H9 (cell line): ENCODE results near the gene CKM. TPM values are rescaled to one million over a fixed set of nuclear protein-coding genes. Genes with fewer than 3 reads are reported as not detected.

Experiments
- DNase-seq: peaks from one replicate; pipeline ENCODE4 v3.0.0-alpha.2; 2017
- H2AFZ ChIP-seq: one replicate; pipeline ENCODE4 v1.6.1; 2013; ENCODE audit warnings: mild to moderate bottlenecking, low read length, control low read depth, moderate library complexity
- H2AK5ac ChIP-seq: 2 replicates; pipeline ENCODE4 v1.6.1; 2013; ENCODE audit warnings: low read length, control low read depth, mixed read lengths; ENCODE audit not compliant: insufficient read length
- H2BK120ac ChIP-seq: one replicate; pipeline ENCODE4 v1.6.1; 2013; ENCODE audit warnings: low read depth, mild to moderate bottlenecking, low read length, control low read depth, inconsistent platforms; ENCODE audit not compliant: poor library complexity, severe bottlenecking
- H2BK12ac ChIP-seq: 2 replicates; pipeline ENCODE4 v1.6.1; 2013; ENCODE audit warnings: low read length, control low read depth, mixed read lengths, low read depth; ENCODE audit not compliant: insufficient read length
- H2BK15ac ChIP-seq: 2 replicates; pipeline ENCODE4 v1.6.1; 2013; ENCODE audit warnings: low read depth, low read length, control low read depth
- H2BK20ac ChIP-seq: one replicate; pipeline ENCODE4 v1.6.1; 2013; ENCODE audit warnings: low read depth, mild to moderate bottlenecking, low read length, control low read depth, inconsistent platforms; ENCODE audit not compliant: poor library complexity, severe bottlenecking
- H2BK5ac ChIP-seq: 2 replicates; pipeline ENCODE4 v1.6.1; 2013; ENCODE audit warnings: low read length, control low read depth, mixed read lengths; ENCODE audit not compliant: insufficient read length
- H3K14ac ChIP-seq: 2 replicates; pipeline ENCODE4 v1.6.1; 2013; ENCODE audit warnings: low read length, control low read depth; ENCODE audit not compliant: insufficient read depth
- H3K18ac ChIP-seq: 2 replicates; pipeline ENCODE4 v1.6.1; 2013; ENCODE audit warnings: low read depth, mild to moderate bottlenecking, mixed read lengths, low read length, control low read depth; ENCODE audit not compliant: insufficient read length
- H3K23ac ChIP-seq: 2 replicates; pipeline ENCODE4 v1.6.1; 2013; ENCODE audit warnings: low read length, control low read depth, mixed read lengths, low read depth; ENCODE audit not compliant: insufficient read length
- H3K23me2 ChIP-seq: 2 replicates; pipeline ENCODE4 v1.6.1; 2013; ENCODE audit warnings: low read depth, mild to moderate bottlenecking, mixed read lengths, low read length, control low read depth; ENCODE audit not compliant: insufficient read length, poor library complexity, severe bottlenecking
- H3K27ac ChIP-seq: 2 replicates; pipeline ENCODE4 v1.5.1; 2013; ENCODE audit warnings: low read length, control low read depth, mixed read lengths, low read depth; ENCODE audit not compliant: insufficient read length
- H3K27me3 ChIP-seq: 2 replicates; pipeline ENCODE4 v1.6.1; 2013; ENCODE audit warnings: low read length, control low read depth, inconsistent platforms; ENCODE audit not compliant: insufficient read depth
- H3K4ac ChIP-seq: 2 replicates; pipeline ENCODE4 v1.6.1; 2013; ENCODE audit warnings: low read depth, mild to moderate bottlenecking, control low read depth, inconsistent platforms, low read length, moderate library complexity
- H3K4me1 ChIP-seq: 2 replicates; pipeline ENCODE4 v1.6.1; 2013; ENCODE audit warnings: low read length, control low read depth, inconsistent platforms; ENCODE audit not compliant: insufficient read depth
- H3K4me2 ChIP-seq: 2 replicates; pipeline ENCODE4 v1.6.1; 2013; ENCODE audit warnings: low read length, control low read depth, mixed read lengths; ENCODE audit not compliant: insufficient read length, insufficient read depth
- H3K56ac ChIP-seq: 2 replicates; pipeline ENCODE4 v1.6.1; 2013; ENCODE audit warnings: low read depth, mild to moderate bottlenecking, mixed read lengths, low read length, control low read depth; ENCODE audit not compliant: insufficient read length
- H3K79me1 ChIP-seq: 2 replicates; pipeline ENCODE4 v1.6.1; 2013; ENCODE audit warnings: low read depth, mild to moderate bottlenecking, moderate library complexity, low read length, control low read depth, inconsistent platforms; ENCODE audit not compliant: insufficient read depth, poor library complexity, severe bottlenecking
- H3K79me2 ChIP-seq: 2 replicates; pipeline ENCODE4 v1.6.1; 2013; ENCODE audit warnings: low read length, control low read depth, inconsistent platforms; ENCODE audit not compliant: insufficient read depth
- H3K9ac ChIP-seq: 2 replicates; pipeline ENCODE4 v1.6.1; 2013; ENCODE audit warnings: low read length, control low read depth, mixed read lengths; ENCODE audit not compliant: insufficient read length; ENCODE audit errors: extremely low read depth
- H3K9me3 ChIP-seq: one replicate; pipeline ENCODE4 v1.6.1; 2013; ENCODE audit warnings: low read depth, low read length, inconsistent platforms; ENCODE audit not compliant: control insufficient read depth
- H3T11ph ChIP-seq: one replicate; pipeline ENCODE4 v1.6.1; 2013; ENCODE audit warnings: mild to moderate bottlenecking, low read length, control low read depth, inconsistent platforms
- H4K20me1 ChIP-seq: one replicate; pipeline ENCODE4 v1.6.1; 2013; ENCODE audit not compliant: control insufficient read depth, insufficient read length, insufficient read depth
- H4K5ac ChIP-seq: 2 replicates; pipeline ENCODE4 v1.6.1; 2013; ENCODE audit warnings: low read depth, mild to moderate bottlenecking, mixed read lengths, low read length, control low read depth; ENCODE audit not compliant: insufficient read length
- H4K8ac ChIP-seq: replicated peaks from 2 replicates; pipeline ENCODE4 v1.6.1; 2013; ENCODE audit warnings: low read length, control low read depth, mixed read lengths, low read depth; ENCODE audit not compliant: insufficient read length
- H4K91ac ChIP-seq: 2 replicates; pipeline ENCODE4 v1.6.1; 2013; ENCODE audit warnings: low read depth, mild to moderate bottlenecking, moderate library complexity, mixed read lengths, low read length, control low read depth; ENCODE audit not compliant: insufficient read length
- H3K27ac Mint-ChIP-seq, 3 experiments: 2 replicates in 2 of 3; 3 replicates in 1 of 3; pipeline ENCODE4 v1.8.0; 2020 to 2021; ENCODE audit warnings: mixed read lengths in 3 of 3, mild to moderate bottlenecking in 1 of 3, moderate library complexity in 1 of 3
- H3K27me3 Mint-ChIP-seq: 2 replicates; pipeline ENCODE4 v1.8.0; 2021; ENCODE audit warnings: low read depth, mild to moderate bottlenecking, moderate library complexity, mixed read lengths
- H3K36me3 Mint-ChIP-seq, 3 experiments: 2 replicates in 2 of 3; 3 replicates in 1 of 3; pipeline ENCODE4 v1.8.0; 2020 to 2021; ENCODE audit warnings: low read depth in 3 of 3, mixed read lengths in 3 of 3; ENCODE audit not compliant: insufficient read depth in 1 of 3
- H3K4me1 Mint-ChIP-seq, 2 experiments: 2 replicates each; pipeline ENCODE4 v1.8.0; 2020; ENCODE audit warnings: mixed read lengths in 2 of 2
- H3K4me3 Mint-ChIP-seq, 2 experiments: 2 replicates in 1 of 2; 3 replicates in 1 of 2; pipeline ENCODE4 v1.8.0; 2020 to 2021; ENCODE audit warnings: mild to moderate bottlenecking in 2 of 2, mixed read lengths in 2 of 2, moderate library complexity in 1 of 2
- H3K9me3 Mint-ChIP-seq, 2 experiments: 2 replicates in 1 of 2; 3 replicates in 1 of 2; pipeline ENCODE4 v1.8.0; 2020; ENCODE audit warnings: mild to moderate bottlenecking in 2 of 2, mixed read lengths in 2 of 2, moderate library complexity in 1 of 2
- WGBS: extraction: QIAGEN DNeasy Blood & Tissue Kit; methylation state at CpG from one replicate; pipeline ENCODE4 v1.1.7; 2013; ENCODE audit warnings: missing lambda C conversion rate, low lambda C conversion rate, mixed read lengths; ENCODE audit not compliant: insufficient read length; ENCODE audit errors: extremely low coverage; 5-methylcytosine and 5-hydroxymethylcytosine counted together
- total RNA-seq: library from RNA; stranded (reverse); gene quantifications from 2 replicates; pipeline ENCODE4 v1.2.1, GENCODE V29; 2021
- TF ChIP-seq, protein P1 (sequence below): fragments of 200-600 bp; sonication (generic); conservative IDR thresholded peaks from 3 replicates; pipeline ENCODE4 v1.8.0; 2021; ENCODE audit warnings: antibody characterized with exemption, mild to moderate bottlenecking

CKM gene
- total RNA-seq, 1 experiment from 2014 or later, result not detected

DNA sequence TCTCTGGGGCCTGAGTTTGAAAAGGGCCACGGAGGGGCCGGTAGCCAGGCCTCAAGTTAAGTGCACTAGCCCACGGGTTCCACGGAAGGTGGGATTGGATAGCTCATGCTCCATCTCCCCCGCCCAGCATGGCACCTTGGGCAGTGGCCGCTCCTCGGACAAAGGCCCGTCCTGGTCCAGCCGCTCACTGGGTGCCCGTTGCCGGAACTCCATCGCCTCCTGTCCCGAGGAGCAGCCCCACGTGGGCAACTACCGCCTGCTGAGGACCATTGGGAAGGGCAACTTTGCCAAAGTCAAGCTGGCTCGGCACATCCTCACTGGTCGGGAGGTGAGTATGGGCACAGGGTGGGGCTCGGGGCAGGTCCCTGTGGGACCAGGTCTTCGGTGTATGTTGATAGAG is 63.8 kb downstream of the CKM start:
- Mint-ChIP-seq H3K27me3 (peaks cover 1% of the 10 kb centered on the region; the same call in 1 of the 2 replicates), H3K4me1 (peaks cover under 1 to 3% of the 10 kb centered on the region in 2 experiments; a peak in 2 of 4 replicates), H3K4me3 (no peak overlapping the region), H3K36me3 (peaks cover 0 to 5% (median 3%) of the 10 kb centered on the region in 3 experiments; a peak in 3 of 7 replicates), H3K9me3 (no peaks in the 10 kb centered on the region), H3K27ac (no peak overlapping the region)
- H3K79me1 ChIP-seq, result no peaks in the 10 kb centered on the region
- no peaks in the 10 kb centered on the region for H3K23me2 ChIP-seq
- no peak overlapping the region for H4K5ac ChIP-seq
- H3K27ac ChIP-seq, result no peak overlapping the region
- no peak overlapping the region for H2BK15ac ChIP-seq
- no peak overlapping the region for H3K23ac ChIP-seq
- no peak overlapping the region for H2BK20ac ChIP-seq
- no peak overlapping the region for H2BK120ac ChIP-seq
- H4K91ac ChIP-seq, result no peak overlapping the region
- no peak overlapping the region for H4K8ac ChIP-seq
- no peak overlapping the region for H3K4ac ChIP-seq
- no peak for DNase-seq
- no peak overlapping the region for H2BK12ac ChIP-seq
- no peak overlapping the region for H3K56ac ChIP-seq
- TF ChIP-seq, protein P1, sequence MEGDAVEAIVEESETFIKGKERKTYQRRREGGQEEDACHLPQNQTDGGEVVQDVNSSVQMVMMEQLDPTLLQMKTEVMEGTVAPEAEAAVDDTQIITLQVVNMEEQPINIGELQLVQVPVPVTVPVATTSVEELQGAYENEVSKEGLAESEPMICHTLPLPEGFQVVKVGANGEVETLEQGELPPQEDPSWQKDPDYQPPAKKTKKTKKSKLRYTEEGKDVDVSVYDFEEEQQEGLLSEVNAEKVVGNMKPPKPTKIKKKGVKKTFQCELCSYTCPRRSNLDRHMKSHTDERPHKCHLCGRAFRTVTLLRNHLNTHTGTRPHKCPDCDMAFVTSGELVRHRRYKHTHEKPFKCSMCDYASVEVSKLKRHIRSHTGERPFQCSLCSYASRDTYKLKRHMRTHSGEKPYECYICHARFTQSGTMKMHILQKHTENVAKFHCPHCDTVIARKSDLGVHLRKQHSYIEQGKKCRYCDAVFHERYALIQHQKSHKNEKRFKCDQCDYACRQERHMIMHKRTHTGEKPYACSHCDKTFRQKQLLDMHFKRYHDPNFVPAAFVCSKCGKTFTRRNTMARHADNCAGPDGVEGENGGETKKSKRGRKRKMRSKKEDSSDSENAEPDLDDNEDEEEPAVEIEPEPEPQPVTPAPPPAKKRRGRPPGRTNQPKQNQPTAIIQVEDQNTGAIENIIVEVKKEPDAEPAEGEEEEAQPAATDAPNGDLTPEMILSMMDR, result no peak
- no peak overlapping the region for H2AFZ ChIP-seq
- WGBS, result no CpG with 5 or more reads among the region's 19 CpGs
- H3K14ac ChIP-seq, result no peak overlapping the region
- no peaks in the 10 kb centered on the region for H3K79me2 ChIP-seq
- H3K4me2 ChIP-seq, result no peak overlapping the region
- no peaks in the 10 kb centered on the region for H3K27me3 ChIP-seq
- H3K18ac ChIP-seq, result no peak overlapping the region
- H3K9me3 ChIP-seq, result no peaks in the 10 kb centered on the region
- no peaks in the 10 kb centered on the region for H3K4me1 ChIP-seq
- no peaks in the 10 kb centered on the region for H4K20me1 ChIP-seq
- no peak overlapping the region for H3K9ac ChIP-seq
- H3T11ph ChIP-seq, result no peak overlapping the region
- H2AK5ac ChIP-seq, result no peak overlapping the region
- no peak overlapping the region for H2BK5ac ChIP-seq
